Stimulated activated CD4-positive, alpha-beta T cell treated with anti-CD3 and anti-CD28 coated beads, TNF-alpha, amount 100 ng/mL, for 48 hours (primary cell): ENCODE data around the gene FMNL1.
A peak's percentile ranks its signal among the peaks of the same experiment; 100 is the strongest.

Experiments used
- DNase-seq, 3 donors: peaks; one replicate each; pipeline ENCODE4 v3.0.0-alpha.2; 2020; ENCODE audit warnings: low read depth in 3 of 3

FMNL1 gene

GRCh38 chr17:45223539-45224528 lies 2.1 kb downstream of the FMNL1 start:
- DNase-seq = peak in 1 of 3 donors; percentile 54

- peak in 1 of 3 donors; percentile 37 for DNase-seq
These were observed 3.0 kb downstream of the FMNL1 start for GRCh38 chr17:45224671-45225050.

- peak in 1 of 3 donors; percentile 33 for DNase-seq
These were observed 3.5 kb downstream of the FMNL1 start for GRCh38 chr17:45225051-45225700.

- peak; percentile 91 to 97 (median 95) for DNase-seq
These were observed 4.4 kb downstream of the FMNL1 start for GRCh38 chr17:45225964-45226530.

GRCh38 chr17:45226576-45226975 lies 4.9 kb downstream of the FMNL1 start:
- no peak for DNase-seq

GRCh38 chr17:45227101-45227925 lies 5.6 kb downstream of the FMNL1 start:
- DNase-seq = peak in 1 of 3 donors; percentile 36

GRCh38 chr17:45227926-45228762 lies 6.5 kb downstream of the FMNL1 start:
- peak in 1 of 3 donors; percentile 37 for DNase-seq

GRCh38 chr17:45228763-45229539 lies 7.3 kb downstream of the FMNL1 start:
- peak; percentile 83 to 86 (median 85) for DNase-seq

- DNase-seq = peak in 1 of 3 donors; percentile 26
These were observed 8.2 kb downstream of the FMNL1 start for GRCh38 chr17:45229681-45230409.

GRCh38 chr17:45230410-45230786 lies 8.7 kb downstream of the FMNL1 start:
- DNase-seq = no peak

GRCh38 chr17:45230787-45231480 lies 9.2 kb downstream of the FMNL1 start:
- no peak for DNase-seq

- DNase-seq = peak in 1 of 3 donors; percentile 27
These were observed 9.9 kb downstream of the FMNL1 start for GRCh38 chr17:45231481-45232116.

- no peak for DNase-seq
These were observed 11.1 kb downstream of the FMNL1 start for GRCh38 chr17:45232514-45233422.

- DNase-seq = no peak
These were observed 11.8 kb downstream of the FMNL1 start for GRCh38 chr17:45233423-45233924.

- peak in 1 of 3 donors; percentile 28 for DNase-seq
These were observed 13.1 kb downstream of the FMNL1 start for GRCh38 chr17:45234641-45235415.
